CD8-positive, alpha-beta memory T cell (primary cell): ENCODE measurements around the gene ZCCHC2. TPM values are rescaled to one million over a fixed set of nuclear protein-coding genes. Genes with fewer than 3 reads are reported as not detected.

Source experiments
- CTCF ChIA-PET: fragments of 350-600 bp; sonication (Branson Sonifier 250); formaldehyde crosslinking; loops from one replicate; lab custom pipeline; 2021; ENCODE audit warnings: antibody characterized with exemption; lab: Charles Lee
- POLR2A ChIA-PET: fragments of 350-600 bp; sonication (Branson Sonifier 250); formaldehyde crosslinking; loops from one replicate; lab custom pipeline; 2021; ENCODE audit warnings: antibody characterized with exemption; lab: Charles Lee
- DNase-seq, 5 donors: peaks; one replicate each; pipeline versions ENCODE4 v3.0.0 to v3.0.0-alpha.2; 2020 to 2022; ENCODE audit warnings: mixed read lengths in 1 of 5
- H3K27ac ChIP-seq: one replicate; pipeline ENCODE4 v1.7.0; 2013; ENCODE audit warnings: low read depth, mild to moderate bottlenecking, low read length, moderate library complexity
- H3K27me3 ChIP-seq: 2 replicates; pipeline ENCODE4 v1.7.0; 2013; ENCODE audit warnings: low read length, mild to moderate bottlenecking; ENCODE audit not compliant: insufficient read depth, poor library complexity, severe bottlenecking
- H3K36me3 ChIP-seq: 2 replicates; pipeline ENCODE4 v1.7.0; 2013; ENCODE audit warnings: mild to moderate bottlenecking, low read length, moderate library complexity; ENCODE audit not compliant: insufficient read depth
- H3K4me1 ChIP-seq: 2 replicates; pipeline ENCODE4 v1.7.0; 2013; ENCODE audit warnings: mild to moderate bottlenecking, low read length, moderate library complexity; ENCODE audit not compliant: insufficient read depth
- H3K4me3 ChIP-seq: 2 replicates; pipeline ENCODE4 v1.7.0; 2013; ENCODE audit warnings: mild to moderate bottlenecking, low read length
- H3K9me3 ChIP-seq: 2 replicates; pipeline ENCODE4 v1.7.0; 2013; ENCODE audit warnings: mild to moderate bottlenecking, low read length
- H3K27ac Mint-ChIP-seq, 8 donors: one replicate each; pipeline ENCODE4 v1.8.0; 2020 to 2021; ENCODE audit warnings: mixed read lengths in 8 of 8, mild to moderate bottlenecking in 6 of 8, inconsistent platforms in 3 of 8, moderate library complexity in 3 of 8
- H3K27me3 Mint-ChIP-seq, 2 donors: one replicate each; pipeline ENCODE4 v1.8.0; 2020 to 2021; ENCODE audit warnings: mixed read lengths in 2 of 2, mild to moderate bottlenecking in 1 of 2, moderate library complexity in 1 of 2
- H3K36me3 Mint-ChIP-seq, 3 donors: one replicate each; pipeline ENCODE4 v1.8.0; 2020 to 2021; ENCODE audit warnings: mixed read lengths in 3 of 3, inconsistent platforms in 1 of 3, mild to moderate bottlenecking in 1 of 3
- H3K4me1 Mint-ChIP-seq, 3 donors: one replicate each; pipeline ENCODE4 v1.8.0; 2020 to 2021; ENCODE audit warnings: mixed read lengths in 3 of 3, inconsistent platforms in 1 of 3, mild to moderate bottlenecking in 1 of 3
- H3K4me3 Mint-ChIP-seq, 7 donors: one replicate each; pipeline ENCODE4 v1.8.0; 2020 to 2021; ENCODE audit warnings: mixed read lengths in 7 of 7, mild to moderate bottlenecking in 6 of 7, moderate library complexity in 4 of 7, inconsistent platforms in 2 of 7
- H3K9me3 Mint-ChIP-seq, 5 donors: one replicate each; pipeline ENCODE4 v1.8.0; 2020 to 2022; ENCODE audit warnings: mixed read lengths in 5 of 5, mild to moderate bottlenecking in 3 of 5, moderate library complexity in 2 of 5, inconsistent platforms in 1 of 5
- polyA plus RNA-seq: library from polyadenylated mRNA; unstranded; fragments of 300-500 nt; fragmentation: Illumina TruSeq; gene quantifications from one replicate; pipeline ENCODE4 v1.2.3, GENCODE V29; 2021
- total RNA-seq, 2 experiments: library from RNA; stranded (reverse); gene quantifications; one replicate each; pipeline ENCODE4 v1.2.3, GENCODE V29; 2021

The ZCCHC2 gene
- total and polyA plus RNA-seq, 3 experiments from 2014 or later = 2.9 to 37.9 (median 36.4) TPM

GRCh38 chr18:62500966-62501591, 21.7 kb upstream of the ZCCHC2 start:
- H3K4me1 Mint-ChIP-seq = peaks cover 5 to 11% (median 10%) of the 10 kb centered on the region in 3 donors
- POLR2A ChIA-PET = no interaction called here

GRCh38 chr18:62505669-62506494, 16.9 kb upstream of the ZCCHC2 start:
- POLR2A ChIA-PET = interaction anchor here (0.5 to 2.4 kb wide), 5 partner anchors 17 to 607 kb away, joined by 3 to 40 read pairs (median 5); partner anchors contain the start of gene ZCCHC2
- no peaks in the 10 kb centered on the region for H3K27me3 Mint-ChIP-seq

More at GRCh38 chr18:62500966-62501591, 21.7 kb upstream of the ZCCHC2 start:
- no peak overlapping the region for H3K4me3 Mint-ChIP-seq
- H3K9me3 Mint-ChIP-seq = no peaks in the 10 kb centered on the region
- no peaks in the 10 kb centered on the region for H3K9me3 ChIP-seq
- H3K4me1 ChIP-seq = peaks cover 12% of the 10 kb centered on the region
- H3K36me3 Mint-ChIP-seq = peaks cover 0 to 3% (median 2%) of the 10 kb centered on the region in 3 donors
- CTCF ChIA-PET = no interaction called here
- H3K27ac Mint-ChIP-seq = no peak overlapping the region
- no peaks in the 10 kb centered on the region for H3K27me3 ChIP-seq
- no peaks in the 10 kb centered on the region for H3K36me3 ChIP-seq
- no peaks in the 10 kb centered on the region for H3K27me3 Mint-ChIP-seq
- H3K4me3 ChIP-seq = no peak overlapping the region
- H3K27ac ChIP-seq = no peak overlapping the region
- no peak for DNase-seq

GRCh38 chr18:62506495-62507143, 16.2 kb upstream of the ZCCHC2 start:
- Mint-ChIP-seq H3K4me1 (peaks cover 12 to 22% (median 21%) of the 10 kb centered on the region in 3 donors), H3K36me3 (peaks cover 3 to 6% (median 6%) of the 10 kb centered on the region in 3 donors), H3K9me3 (peaks cover 2 to 9% (median 6%) of the 10 kb centered on the region in 5 donors), H3K4me3 (peak overlapping the region; percentile 87 to 94 (median 90)), H3K27me3 (no peaks in the 10 kb centered on the region), H3K27ac (peak overlapping the region; percentile 92 to 97 (median 96))
- no peaks in the 10 kb centered on the region for H3K27me3 ChIP-seq
- H3K27ac ChIP-seq = peak overlapping the region; percentile 25
- H3K4me3 ChIP-seq = peak overlapping the region; percentile 68
- ChIA-PET POLR2A (interaction anchor here (0.6 to 2.4 kb wide), 2 partner anchors 17 to 20 kb away, joined by 3 to 40 read pairs; partner anchors contain the start of gene ZCCHC2), CTCF (interaction anchor here (1.4 to 3.4 kb wide), 2 partner anchors 15 to 81 kb away, joined by 6 to 21 read pairs; partner anchors contain the start of gene ZCCHC2)
- no peaks in the 10 kb centered on the region for H3K9me3 ChIP-seq
- H3K36me3 ChIP-seq = no peaks in the 10 kb centered on the region
- peaks cover 16% of the 10 kb centered on the region for H3K4me1 ChIP-seq
- DNase-seq = no peak

More at GRCh38 chr18:62505669-62506494, 16.9 kb upstream of the ZCCHC2 start:
- Mint-ChIP-seq H3K4me3 (peak overlapping the region; percentile 87 to 94 (median 90)), H3K27ac (peak overlapping the region; percentile 92 to 97 (median 96)), H3K4me1 (peaks cover 12 to 22% (median 21%) of the 10 kb centered on the region in 3 donors), H3K36me3 (peaks cover 0 to 6% (median 3%) of the 10 kb centered on the region in 3 donors), H3K9me3 (peaks cover 0 to 4% (median 2%) of the 10 kb centered on the region in 5 donors)
- H3K4me1 ChIP-seq = peaks cover 16% of the 10 kb centered on the region
- peak in 2 of 5 donors; percentile 33 to 34 for DNase-seq
- no peaks in the 10 kb centered on the region for H3K36me3 ChIP-seq
- no peaks in the 10 kb centered on the region for H3K27me3 ChIP-seq
- H3K4me3 ChIP-seq = peak overlapping the region; percentile 68
- H3K9me3 ChIP-seq = no peaks in the 10 kb centered on the region
- CTCF ChIA-PET = interaction anchor here (0.6 to 3.4 kb wide), 3 partner anchors 16 to 865 kb away, joined by 3 to 21 read pairs (median 6); partner anchors contain the start of gene ZCCHC2
- peak overlapping the region; percentile 25 for H3K27ac ChIP-seq

GRCh38 chr18:62509779-62510178, 13.0 kb upstream of the ZCCHC2 start:
- POLR2A ChIA-PET = no interaction called here
- H3K4me1 Mint-ChIP-seq = peaks cover 12 to 22% (median 21%) of the 10 kb centered on the region in 3 donors
- H3K4me1 ChIP-seq = peaks cover 16% of the 10 kb centered on the region
- CTCF ChIA-PET = no interaction called here
- no peaks in the 10 kb centered on the region for H3K27me3 Mint-ChIP-seq
- no peak overlapping the region for H3K4me3 ChIP-seq
- H3K36me3 ChIP-seq = no peaks in the 10 kb centered on the region
- H3K9me3 ChIP-seq = peaks cover 7% of the 10 kb centered on the region
- no peak overlapping the region for H3K4me3 Mint-ChIP-seq
- no peak overlapping the region for H3K27ac ChIP-seq
- H3K36me3 Mint-ChIP-seq = peaks cover 12 to 33% (median 13%) of the 10 kb centered on the region in 3 donors
- no peak for DNase-seq
- H3K27me3 ChIP-seq = no peaks in the 10 kb centered on the region
- H3K27ac Mint-ChIP-seq = no peak overlapping the region
- H3K9me3 Mint-ChIP-seq = peaks cover 27 to 39% (median 33%) of the 10 kb centered on the region in 5 donors

GRCh38 chr18:62510789-62511188, 12.0 kb upstream of the ZCCHC2 start:
- Histone ChIP-seq H3K9me3 (peaks cover 7% of the 10 kb centered on the region), H3K36me3 (no peaks in the 10 kb centered on the region), H3K27me3 (no peaks in the 10 kb centered on the region), H3K4me3 (no peak overlapping the region), H3K27ac (no peak overlapping the region), H3K4me1 (peaks cover 6% of the 10 kb centered on the region)
- POLR2A ChIA-PET = interaction anchor here (0.6 to 0.7 kb wide), 2 partner anchors 11 to 14 kb away, joined by 3 to 8 read pairs; no protein-coding TSS in a partner anchor
- Mint-ChIP-seq H3K36me3 (peaks cover 12 to 37% (median 13%) of the 10 kb centered on the region in 3 donors), H3K27me3 (no peaks in the 10 kb centered on the region), H3K27ac (peak overlapping the region in 1 of 8 donors; percentile 32), H3K4me3 (no peak overlapping the region), H3K9me3 (peaks cover 33 to 42% (median 33%) of the 10 kb centered on the region in 5 donors), H3K4me1 (peaks cover 10 to 14% (median 14%) of the 10 kb centered on the region in 3 donors)
- CTCF ChIA-PET = interaction anchor here (1.7 kb wide), 1 partner anchor 10 kb away, joined by 5 read pairs; no protein-coding TSS in a partner anchor
- DNase-seq = no peak

- CTCF ChIA-PET = no interaction called here
Observed at GRCh38 chr18:62512532-62512931, 10.3 kb upstream of the ZCCHC2 start.

GRCh38 chr18:62512996-62513395, 9.8 kb upstream of the ZCCHC2 start:
- Histone ChIP-seq H3K4me1 (no peaks in the 10 kb centered on the region), H3K4me3 (no peak overlapping the region), H3K27me3 (no peaks in the 10 kb centered on the region), H3K9me3 (peaks cover 7% of the 10 kb centered on the region), H3K27ac (no peak overlapping the region), H3K36me3 (no peaks in the 10 kb centered on the region)
- Mint-ChIP-seq H3K9me3 (peaks cover 33 to 45% (median 33%) of the 10 kb centered on the region in 5 donors), H3K4me1 (no peaks in the 10 kb centered on the region), H3K27me3 (no peaks in the 10 kb centered on the region), H3K4me3 (no peak overlapping the region), H3K27ac (no peak overlapping the region), H3K36me3 (peaks cover 6 to 38% (median 13%) of the 10 kb centered on the region in 3 donors)
- DNase-seq = no peak
- POLR2A ChIA-PET = no interaction called here
- CTCF ChIA-PET = interaction anchor here (0.9 kb wide), 1 partner anchor 87 kb away, joined by 3 read pairs; no protein-coding TSS in a partner anchor

More at GRCh38 chr18:62512532-62512931, 10.3 kb upstream of the ZCCHC2 start:
- H3K27ac ChIP-seq = no peak overlapping the region
- no peak overlapping the region for H3K27ac Mint-ChIP-seq
- no peaks in the 10 kb centered on the region for H3K27me3 ChIP-seq
- no peaks in the 10 kb centered on the region for H3K4me1 Mint-ChIP-seq
- no peak overlapping the region for H3K4me3 ChIP-seq
- H3K36me3 ChIP-seq = no peaks in the 10 kb centered on the region
- no peak overlapping the region for H3K4me3 Mint-ChIP-seq
- POLR2A ChIA-PET = no interaction called here
- no peak for DNase-seq
- no peaks in the 10 kb centered on the region for H3K27me3 Mint-ChIP-seq
- H3K36me3 Mint-ChIP-seq = peaks cover 6 to 38% (median 13%) of the 10 kb centered on the region in 3 donors
- peaks cover 33 to 45% (median 33%) of the 10 kb centered on the region in 5 donors for H3K9me3 Mint-ChIP-seq
- no peaks in the 10 kb centered on the region for H3K4me1 ChIP-seq
- H3K9me3 ChIP-seq = peaks cover 7% of the 10 kb centered on the region
